Hematopoietic multipotent progenitor cell treated with erythropoietin and hydrocortisone succinate and interleukin-3 and kit ligand, for 15 days (in vitro differentiated cells): ENCODE results near the gene NSMCE1.
"Not testable (repeated sequence)": the region's sequence is repeated elsewhere in the genome, so short reads cannot be mapped to it uniquely, and the experiment has no call there.

Experiments used
- DNase-seq: peaks from one replicate; pipeline ENCODE4 v3.0.0-alpha.2; 2015; ENCODE audit warnings: low spot score

The NSMCE1 gene

DNA sequence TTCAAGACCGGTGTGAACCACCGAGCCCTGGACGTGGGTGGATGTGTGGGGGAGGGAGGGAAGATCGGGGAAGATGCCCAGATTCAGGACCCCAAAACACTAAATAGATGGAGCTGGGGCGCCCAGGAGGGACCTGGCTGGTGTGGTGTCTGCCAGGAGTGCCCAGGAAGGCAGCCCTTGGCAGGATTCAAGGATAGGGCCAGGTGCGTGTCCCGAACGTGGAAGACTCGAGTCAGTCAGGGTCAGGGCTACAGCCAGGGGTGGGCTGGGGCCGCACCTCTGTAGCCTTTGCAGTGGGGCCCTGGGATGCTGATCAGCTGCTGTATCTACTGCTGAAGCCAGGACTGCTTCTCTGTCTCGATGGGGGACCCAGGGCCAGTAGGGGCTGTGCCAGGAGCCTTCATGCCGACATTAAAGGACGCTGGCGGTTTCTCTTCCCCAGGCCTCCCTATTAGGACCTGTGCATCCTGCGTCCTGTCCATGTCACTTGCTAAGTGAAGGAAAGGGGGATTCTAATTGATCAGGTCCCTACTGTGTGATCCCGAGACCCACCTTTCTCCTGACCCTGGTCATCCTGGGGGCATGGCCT lies 52.2 kb downstream of the NSMCE1 start:
- no peak for DNase-seq

DNA sequence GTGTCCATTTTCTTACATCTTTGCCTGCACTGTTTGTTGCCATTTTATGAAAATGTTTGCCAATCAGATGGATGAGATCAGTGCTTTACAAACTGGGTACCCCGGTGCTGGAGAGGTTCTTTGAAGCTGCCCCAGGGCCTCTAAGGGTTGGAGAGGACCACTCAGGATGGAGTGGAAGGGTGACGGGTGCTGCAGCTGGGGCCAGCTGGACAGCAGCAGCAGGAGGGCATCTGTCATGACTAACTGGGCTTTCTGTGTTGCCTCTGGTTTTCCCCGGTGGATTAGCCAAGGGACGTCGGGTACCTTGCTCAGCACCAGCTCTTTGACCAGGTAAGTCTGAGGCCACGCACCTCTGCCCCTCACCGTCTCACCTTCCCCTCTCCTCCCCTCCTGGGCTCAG lies 52.9 kb downstream of the NSMCE1 start:
- no peak for DNase-seq

- no peak for DNase-seq
Measured at GRCh38 chr16:27214084-27214961, 54.2 kb downstream of the NSMCE1 start.

DNA sequence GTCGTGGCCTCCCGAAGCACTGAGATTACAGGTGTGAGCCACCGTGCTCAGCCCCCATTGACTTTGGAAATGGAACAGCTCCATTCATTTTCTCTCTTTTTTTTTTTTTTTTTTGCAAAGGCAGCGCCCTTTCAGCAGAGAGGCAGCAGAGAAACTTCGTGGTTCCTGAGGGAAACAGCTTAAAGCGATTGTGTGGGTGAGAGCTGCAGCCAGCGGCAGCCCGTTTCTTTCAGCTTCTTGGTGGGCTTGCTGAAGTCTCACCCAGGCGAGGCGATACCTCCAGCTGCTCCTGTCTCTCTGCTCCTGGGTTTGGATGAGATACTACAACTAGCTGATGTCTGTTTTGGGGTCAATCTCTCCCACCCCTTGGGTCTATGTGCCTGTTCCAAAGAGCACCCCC lies 57.5 kb downstream of the NSMCE1 start:
- no peak for DNase-seq

DNA sequence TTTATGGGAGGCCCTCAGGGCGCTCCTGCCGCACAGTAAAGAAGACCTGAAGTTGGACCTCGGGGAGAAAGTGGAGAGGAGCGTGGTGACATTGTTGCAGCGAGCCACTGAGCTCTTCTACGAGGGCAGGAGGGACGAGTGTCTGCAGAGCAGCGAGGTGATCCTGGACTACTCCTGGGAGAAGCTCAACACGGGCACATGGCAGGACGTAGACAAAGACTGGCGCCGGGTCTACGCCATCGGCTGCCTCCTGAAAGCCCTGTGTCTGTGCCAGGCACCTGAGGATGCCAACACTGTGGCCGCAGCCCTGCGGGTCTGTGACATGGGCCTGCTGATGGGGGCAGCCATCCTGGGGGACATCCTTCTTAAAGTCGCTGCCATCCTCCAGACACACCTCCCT lies 58.4 kb downstream of the NSMCE1 start:
- DNase-seq, result no peak

- DNase-seq, result no peak
Measured at GRCh38 chr16:27209591-27209990, 59.0 kb downstream of the NSMCE1 start.

DNA sequence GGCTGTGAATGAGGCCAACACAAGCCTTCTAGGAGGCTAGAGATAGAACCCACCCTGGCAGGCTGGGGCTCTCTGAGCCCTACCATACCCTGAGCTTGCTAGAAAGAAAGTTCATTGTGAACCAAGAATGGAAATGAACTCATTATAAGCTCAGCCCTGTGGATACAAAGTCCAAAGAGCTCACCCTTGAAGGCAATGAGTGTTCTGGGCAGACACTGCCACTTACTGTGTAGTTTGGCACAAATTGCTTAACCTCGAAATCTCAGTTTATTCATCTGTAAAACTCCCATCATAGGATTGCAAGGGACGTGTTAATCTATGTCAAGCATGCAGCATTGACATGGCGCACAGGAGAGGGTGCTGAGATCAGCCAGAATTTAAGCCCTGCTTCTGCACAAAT lies 59.8 kb downstream of the NSMCE1 start:
- no peak for DNase-seq

GRCh38 chr16:27208081-27208680 lies 60.4 kb downstream of the NSMCE1 start:
- DNase-seq, result no peak

- DNase-seq, result not testable (repeated sequence)
Measured at GRCh38 chr16:27207121-27207520, 61.5 kb downstream of the NSMCE1 start.

- DNase-seq, result no peak
Measured at GRCh38 chr16:27205423-27206065, 63.0 kb downstream of the NSMCE1 start.

- no peak for DNase-seq
Measured at GRCh38 chr16:27204312-27204915, 64.2 kb downstream of the NSMCE1 start.

DNA sequence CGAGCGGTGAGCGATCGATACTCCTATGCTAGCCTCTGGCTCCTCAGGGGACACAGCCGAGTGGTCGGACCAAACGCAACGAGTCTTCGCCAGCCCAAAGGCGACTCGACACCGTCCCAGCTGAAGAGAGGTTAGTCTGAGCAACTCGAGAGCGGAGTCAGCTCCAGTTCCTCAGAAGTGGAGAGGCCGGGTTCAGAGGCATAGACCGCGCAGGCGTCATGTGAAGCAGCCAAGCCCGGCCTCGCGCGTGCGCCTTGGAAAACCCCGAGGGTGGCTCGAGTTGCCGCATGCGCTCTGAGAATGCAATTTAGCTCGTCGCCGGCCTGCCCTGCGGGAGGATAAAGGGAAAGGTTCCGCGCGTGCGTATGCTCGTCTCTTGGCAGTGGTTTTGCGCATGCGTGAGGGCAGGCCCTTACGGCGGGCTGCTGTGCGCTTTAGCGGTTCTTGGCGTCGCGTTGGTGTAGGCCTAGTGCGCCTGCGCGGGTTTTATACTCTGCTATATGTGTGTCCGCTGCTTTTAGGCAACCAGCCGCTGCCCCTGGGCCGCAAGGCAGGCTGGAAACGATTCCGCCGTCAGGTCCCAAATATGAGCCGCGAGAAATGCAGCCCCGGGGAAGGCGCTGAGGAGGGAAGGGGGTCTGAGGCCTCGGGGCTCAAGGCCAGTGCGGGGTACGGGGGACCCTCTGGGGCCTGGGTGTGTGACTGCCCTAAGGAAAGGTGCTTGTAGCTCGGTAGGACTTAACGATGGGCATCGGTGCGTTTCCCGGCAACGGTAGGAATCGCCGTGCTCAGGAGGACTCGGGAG lies 64.9 kb downstream of the NSMCE1 start, which contains the start of gene KDM8:
KDM8 (plus strand) TSS at position 20 of the 805 bp plus-strand sequence. CDS start 6,598 bp downstream, outside the sequence.
- peak; percentile 100 for DNase-seq

DNA sequence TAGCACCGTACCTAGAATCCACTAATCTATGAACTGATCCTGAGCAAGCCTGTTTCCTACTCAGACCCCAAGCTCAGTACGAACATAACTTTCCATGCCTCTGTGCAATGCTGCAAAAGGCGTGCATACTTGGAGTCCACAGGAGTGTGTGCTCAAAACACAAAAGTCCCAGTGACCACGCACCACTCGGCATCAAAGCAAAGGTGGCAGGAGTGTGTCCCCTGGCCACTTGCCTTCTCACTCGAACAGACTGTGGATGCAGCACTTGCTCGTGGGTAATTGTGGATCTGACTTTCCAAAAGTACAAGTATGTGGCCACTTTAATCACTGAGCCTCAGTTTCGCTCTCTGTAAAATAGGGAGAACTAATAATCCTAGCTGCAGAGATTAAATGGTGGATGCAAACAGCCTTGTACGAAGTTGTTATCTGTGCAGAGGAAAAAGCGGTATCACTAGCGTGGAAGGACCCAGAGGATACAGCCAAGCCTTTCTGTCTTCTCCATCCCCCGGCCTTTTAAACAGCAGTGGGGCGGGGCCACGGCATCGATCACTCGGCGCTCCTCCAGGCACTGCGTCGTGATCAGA lies 65.6 kb downstream of the NSMCE1 start:
- DNase-seq, result no peak

DNA sequence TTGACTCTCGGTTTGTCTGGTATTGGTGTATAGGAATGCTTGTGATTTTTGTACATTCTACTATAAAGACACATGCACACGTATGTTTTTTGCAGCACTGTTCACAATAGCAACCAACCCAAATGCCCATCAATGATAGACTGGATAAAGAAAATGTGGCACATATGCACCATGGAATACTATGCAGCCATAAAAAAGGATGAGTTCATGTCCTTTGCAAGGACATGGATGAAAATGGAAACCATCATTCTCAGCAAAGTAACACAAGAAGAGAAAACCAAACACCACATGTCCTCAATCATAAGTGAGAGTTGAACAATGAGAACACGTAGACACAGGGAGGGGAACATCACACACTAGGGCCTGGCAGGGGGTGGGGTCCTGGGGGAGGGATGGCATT lies 67.7 kb downstream of the NSMCE1 start:
- not testable (repeated sequence) for DNase-seq

GRCh38 chr16:27199736-27200135 lies 68.8 kb downstream of the NSMCE1 start:
- DNase-seq, result no peak

DNA sequence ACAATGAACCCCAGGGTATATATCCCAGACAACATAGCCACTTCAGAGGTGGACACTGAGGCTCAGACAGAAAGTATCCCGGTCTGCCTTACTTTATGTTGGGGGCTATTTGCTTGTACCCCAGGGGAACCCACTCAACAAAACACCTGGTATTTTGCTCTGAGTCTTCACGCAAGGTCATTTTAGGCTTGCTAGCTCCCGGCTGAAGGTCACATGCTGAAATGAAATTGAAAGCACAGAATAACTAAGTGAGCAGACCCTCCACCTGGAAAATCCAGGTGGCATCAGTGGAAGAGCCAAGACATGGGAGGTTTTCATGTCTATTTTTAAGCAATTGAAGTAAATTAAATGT lies 69.4 kb downstream of the NSMCE1 start:
- no peak for DNase-seq

- no peak for DNase-seq
Measured at GRCh38 chr16:27198451-27199234, 69.9 kb downstream of the NSMCE1 start.

- no peak for DNase-seq
Measured at GRCh38 chr16:27197004-27197403, 71.6 kb downstream of the NSMCE1 start.

DNA sequence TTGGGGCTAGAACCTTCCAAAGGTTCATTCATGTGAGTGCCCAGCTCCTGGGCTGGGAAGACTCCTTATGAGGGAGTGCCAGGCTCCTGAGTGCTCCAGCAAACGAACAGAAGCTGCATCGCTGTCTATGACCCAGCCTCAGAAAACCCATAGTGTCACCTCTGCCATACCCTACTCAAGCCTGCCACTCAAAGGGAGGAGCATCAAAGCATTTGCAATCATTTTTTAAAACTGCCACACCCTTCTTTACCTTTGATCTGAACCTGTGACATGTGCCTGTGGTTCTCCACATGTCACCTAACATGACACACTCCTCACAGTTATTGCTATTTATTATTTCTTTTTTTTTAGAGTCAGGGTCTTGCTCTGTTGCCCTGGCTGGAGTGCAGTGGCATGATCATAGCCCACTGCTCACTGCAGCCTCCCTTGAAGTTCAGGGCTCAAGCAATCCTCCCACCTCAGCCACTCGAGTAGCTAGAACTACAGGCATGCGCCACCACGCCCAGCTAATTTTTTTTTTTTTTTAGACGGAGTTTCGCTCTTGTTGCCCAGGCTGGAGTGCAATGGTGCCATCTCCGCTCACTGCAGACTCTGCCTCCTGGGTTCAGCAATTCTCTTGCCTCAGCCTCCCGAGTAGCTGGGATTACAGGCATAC lies 72.5 kb downstream of the NSMCE1 start:
- DNase-seq, result no peak
